ENCODE results near the gene SKIC8.

SKIC8 gene

DNA sequence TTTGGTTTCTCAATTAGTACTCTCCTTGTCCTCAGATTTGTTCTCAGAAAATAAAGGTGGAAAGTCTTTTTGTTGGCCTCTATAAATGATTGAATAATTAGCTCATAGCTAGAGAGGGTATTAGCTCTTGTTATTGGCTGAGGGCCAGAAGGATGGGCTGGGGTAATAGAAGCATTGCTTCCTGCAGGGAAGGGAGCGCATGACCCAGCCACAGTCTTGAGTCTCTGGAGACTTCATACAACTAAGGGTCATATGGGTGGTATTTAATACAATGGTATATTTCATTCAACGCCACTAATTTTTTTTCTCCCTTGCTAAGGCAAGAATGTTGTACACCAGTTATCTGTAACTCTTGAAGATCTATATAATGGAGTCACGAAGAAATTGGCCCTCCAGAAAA lies 26.6 kb downstream of the SKIC8 start:
- no peak overlapping the region for H3K27ac ChIP-seq (ENCODE audit: low read length)
- H3K4me3 ChIP-seq (ENCODE audit: low read length), result no peak overlapping the region
- no peaks in the 10 kb centered on the region for H3K4me1 ChIP-seq (ENCODE audit: low read length)
- no peaks in the 10 kb centered on the region for H3K79me2 ChIP-seq (ENCODE audit: low read length)
- no peaks in the 10 kb centered on the region for H3K36me3 ChIP-seq (replicated peaks; ENCODE audit: low read depth, low read length)
- no peak overlapping the region for H2AFZ ChIP-seq (ENCODE audit: low read depth, low read length)
- H3K9me3 ChIP-seq (ENCODE audit: insufficient read depth, low read length), result no peaks in the 10 kb centered on the region
- H3K4me2 ChIP-seq (ENCODE audit: low read length), result no peak overlapping the region
- H4K20me1 ChIP-seq (ENCODE audit: insufficient read depth, low read length), result no peaks in the 10 kb centered on the region
- H3K9ac ChIP-seq (ENCODE audit: low read length), result no peak overlapping the region
- TF ChIP-seq, protein P1, sequence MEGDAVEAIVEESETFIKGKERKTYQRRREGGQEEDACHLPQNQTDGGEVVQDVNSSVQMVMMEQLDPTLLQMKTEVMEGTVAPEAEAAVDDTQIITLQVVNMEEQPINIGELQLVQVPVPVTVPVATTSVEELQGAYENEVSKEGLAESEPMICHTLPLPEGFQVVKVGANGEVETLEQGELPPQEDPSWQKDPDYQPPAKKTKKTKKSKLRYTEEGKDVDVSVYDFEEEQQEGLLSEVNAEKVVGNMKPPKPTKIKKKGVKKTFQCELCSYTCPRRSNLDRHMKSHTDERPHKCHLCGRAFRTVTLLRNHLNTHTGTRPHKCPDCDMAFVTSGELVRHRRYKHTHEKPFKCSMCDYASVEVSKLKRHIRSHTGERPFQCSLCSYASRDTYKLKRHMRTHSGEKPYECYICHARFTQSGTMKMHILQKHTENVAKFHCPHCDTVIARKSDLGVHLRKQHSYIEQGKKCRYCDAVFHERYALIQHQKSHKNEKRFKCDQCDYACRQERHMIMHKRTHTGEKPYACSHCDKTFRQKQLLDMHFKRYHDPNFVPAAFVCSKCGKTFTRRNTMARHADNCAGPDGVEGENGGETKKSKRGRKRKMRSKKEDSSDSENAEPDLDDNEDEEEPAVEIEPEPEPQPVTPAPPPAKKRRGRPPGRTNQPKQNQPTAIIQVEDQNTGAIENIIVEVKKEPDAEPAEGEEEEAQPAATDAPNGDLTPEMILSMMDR (IDR thresholded peaks at IDR 0.05; ENCODE audit: low read depth, low read length), result no peak
- no peak for TF ChIP-seq EZH2phosphoT487 (IDR thresholded peaks at IDR 0.05; ENCODE audit: low read depth)
- 0 out of 2 replicates have a peak, but pooled peaks cover 3% of the 10 kb centered on the region for H3K27me3 ChIP-seq (ENCODE audit: low read depth, low read length)

DNA sequence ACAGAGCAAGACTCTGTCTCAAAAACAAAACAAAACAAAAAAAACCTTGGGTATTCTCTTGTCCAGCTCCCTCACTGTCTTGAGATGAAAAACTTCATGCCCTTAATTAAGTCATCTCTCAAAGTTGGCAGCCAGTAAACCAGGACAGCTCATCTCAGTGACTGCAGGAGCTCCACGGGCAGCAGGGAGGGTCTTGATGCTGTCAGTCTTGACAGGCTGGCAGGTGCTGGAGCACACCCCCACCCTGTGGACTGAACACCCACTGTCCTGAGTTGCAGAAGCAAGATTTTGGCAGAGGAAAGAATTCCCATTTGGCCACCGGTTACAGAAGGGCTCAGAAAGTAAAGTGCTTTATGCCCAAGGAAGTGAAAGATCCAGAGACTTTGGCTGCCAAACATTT lies 27.1 kb downstream of the SKIC8 start:
- no peak overlapping the region for H3K9ac ChIP-seq (ENCODE audit: low read length)
- H3K4me2 ChIP-seq (ENCODE audit: low read length), result no peak overlapping the region
- H2AFZ ChIP-seq (ENCODE audit: low read depth, low read length), result no peak overlapping the region
- 0 out of 2 replicates have a peak, but pooled peaks cover 3% of the 10 kb centered on the region for H3K27me3 ChIP-seq (ENCODE audit: low read depth, low read length)
- H3K4me3 ChIP-seq (ENCODE audit: low read length), result no peak overlapping the region
- H3K9me3 ChIP-seq (ENCODE audit: insufficient read depth, low read length), result no peaks in the 10 kb centered on the region
- no peaks in the 10 kb centered on the region for H3K79me2 ChIP-seq (ENCODE audit: low read length)
- TF ChIP-seq, protein P1 (IDR thresholded peaks at IDR 0.05; ENCODE audit: low read depth, low read length), result no peak
- no peak for TF ChIP-seq EZH2phosphoT487 (IDR thresholded peaks at IDR 0.05; ENCODE audit: low read depth)
- no peaks in the 10 kb centered on the region for H4K20me1 ChIP-seq (ENCODE audit: insufficient read depth, low read length)
- H3K27ac ChIP-seq (ENCODE audit: low read length), result no peak overlapping the region
- no peaks in the 10 kb centered on the region for H3K36me3 ChIP-seq (replicated peaks; ENCODE audit: low read depth, low read length)
- H3K4me1 ChIP-seq (ENCODE audit: low read length), result no peaks in the 10 kb centered on the region

GRCh38 chr15:78266806-78267205 lies 32.6 kb downstream of the SKIC8 start:
- H3K9ac ChIP-seq (ENCODE audit: low read length), result no peak overlapping the region
- H3K79me2 ChIP-seq (ENCODE audit: low read length), result no peaks in the 10 kb centered on the region
- H4K20me1 ChIP-seq (ENCODE audit: insufficient read depth, low read length), result no peaks in the 10 kb centered on the region
- no peaks in the 10 kb centered on the region for H3K4me1 ChIP-seq (ENCODE audit: low read length)
- no peaks in the 10 kb centered on the region for H3K9me3 ChIP-seq (ENCODE audit: insufficient read depth, low read length)
- H3K36me3 ChIP-seq (replicated peaks; ENCODE audit: low read depth, low read length), result no peaks in the 10 kb centered on the region
- no peak overlapping the region for H3K4me3 ChIP-seq (ENCODE audit: low read length)
- no peak overlapping the region for H3K4me2 ChIP-seq (ENCODE audit: low read length)
- H3K27me3 ChIP-seq (ENCODE audit: low read depth, low read length), result peaks cover 6% of the 10 kb centered on the region; the same call in 1 of the 2 replicates
- no peak overlapping the region for H3K27ac ChIP-seq (ENCODE audit: low read length)
- TF ChIP-seq EZH2phosphoT487 (IDR thresholded peaks at IDR 0.05; ENCODE audit: low read depth), result no peak
- TF ChIP-seq, protein P1 (IDR thresholded peaks at IDR 0.05; ENCODE audit: low read depth, low read length), result no peak
- no peak overlapping the region for H2AFZ ChIP-seq (ENCODE audit: low read depth, low read length)

GRCh38 chr15:78266229-78266628 lies 33.2 kb downstream of the SKIC8 start:
- H3K9ac ChIP-seq (ENCODE audit: low read length), result no peak overlapping the region
- H3K27ac ChIP-seq (ENCODE audit: low read length), result no peak overlapping the region
- no peak overlapping the region for H3K4me3 ChIP-seq (ENCODE audit: low read length)
- H4K20me1 ChIP-seq (ENCODE audit: insufficient read depth, low read length), result no peaks in the 10 kb centered on the region
- TF ChIP-seq, protein P1 (IDR thresholded peaks at IDR 0.05; ENCODE audit: low read depth, low read length), result no peak
- TF ChIP-seq EZH2phosphoT487 (IDR thresholded peaks at IDR 0.05; ENCODE audit: low read depth), result no peak
- no peak overlapping the region for H3K4me2 ChIP-seq (ENCODE audit: low read length)
- H3K9me3 ChIP-seq (ENCODE audit: insufficient read depth, low read length), result no peaks in the 10 kb centered on the region
- H3K4me1 ChIP-seq (ENCODE audit: low read length), result no peaks in the 10 kb centered on the region
- no peaks in the 10 kb centered on the region for H3K36me3 ChIP-seq (replicated peaks; ENCODE audit: low read depth, low read length)
- no peaks in the 10 kb centered on the region for H3K79me2 ChIP-seq (ENCODE audit: low read length)
- no peak overlapping the region for H2AFZ ChIP-seq (ENCODE audit: low read depth, low read length)
- H3K27me3 ChIP-seq (ENCODE audit: low read depth, low read length), result peaks cover 6% of the 10 kb centered on the region; the same call in 1 of the 2 replicates

All from OCI-LY3 (cell line).